H1 (cell line): Measurements from ENCODE around the gene ENTPD8.

Source experiments
- BACH1 ChIP-seq: IDR thresholded peaks from 2 replicates; pipeline ENCODE4 v1.6.1; 2012; ENCODE audit warnings: low read length, improper control_type of control experiment
- CTCF ChIP-seq, 3 experiments: IDR thresholded peaks; 1 replicate in 2 of 3; 2 replicates in 1 of 3; pipeline versions ENCODE4 v1.5.1 to v1.6.1; 2011; ENCODE audit warnings: low read length in 3 of 3, mild to moderate bottlenecking in 3 of 3, inconsistent platforms in 2 of 3, low read depth in 1 of 3, moderate library complexity in 1 of 3; ENCODE audit not compliant: insufficient read depth in 1 of 3; ENCODE audit errors: control extremely low read depth in 1 of 3
- JUN ChIP-seq: IDR thresholded peaks from 2 replicates; pipeline ENCODE4 v1.6.1; 2011; ENCODE audit warnings: low read depth, mild to moderate bottlenecking, improper control_type of control experiment, low read length
- MAX ChIP-seq: IDR thresholded peaks from 2 replicates; pipeline ENCODE4 v1.6.1; 2012; ENCODE audit warnings: inconsistent platforms
- SIN3A ChIP-seq, 2 experiments: IDR thresholded peaks in 1 of 2; conservative IDR thresholded peaks in 1 of 2; 2 replicates each; pipeline ENCODE4 v1.6.1; 2011 to 2012; ENCODE audit warnings: low read length in 2 of 2, improper control_type of control experiment in 1 of 2, low read depth in 1 of 2, mild to moderate bottlenecking in 1 of 2
- TAF1 ChIP-seq: IDR thresholded peaks from 2 replicates; pipeline ENCODE4 v1.6.1; 2011; ENCODE audit warnings: mild to moderate bottlenecking, low read depth, low read length
- TCF12 ChIP-seq: IDR thresholded peaks from 2 replicates; pipeline ENCODE4 v1.6.1; 2011; ENCODE audit warnings: low read depth, mild to moderate bottlenecking, low read length

- TF ChIP-seq MAX: no peak
- TF ChIP-seq BACH1: no peak
- no peak for TF ChIP-seq TCF12
- TF ChIP-seq CTCF (IDR thresholded peaks at IDR 0.05; ENCODE audit: control extremely low read depth in 1 of 3, insufficient read depth in 1 of 3, low read depth in 1 of 3, low read length in 3 of 3): no peak
- no peak for TF ChIP-seq TAF1
- no peak for TF ChIP-seq SIN3A (conservative IDR thresholded peaks at IDR 0.05 in 1 of 2, IDR thresholded peaks at IDR 0.05 in 1 of 2; ENCODE audit: low read depth in 1 of 2, low read length in 2 of 2)
- no peak for TF ChIP-seq JUN
Measured at GRCh38 chr9:137411260-137411644, 29.9 kb downstream of the ENTPD8 start.
